Measurements from ENCODE around the gene OGFOD1. TPM values are rescaled to one million over a fixed set of nuclear protein-coding genes. Genes with fewer than 3 reads are reported as not detected.
"Not testable (repeated sequence)": the region's sequence is repeated elsewhere in the genome, so short reads cannot be mapped to it uniquely, and the experiment has no call there.

The OGFOD1 gene
- total and polyA plus RNA-seq, 9 donors: 8.1 to 45.2 (median 28.9) TPM

GRCh38 chr16:56483394-56483793 is 32.0 kb downstream of the OGFOD1 start:
- intact Hi-C loops (cut with DNase I): no loop called here
- no peak overlapping the region for H3K27ac ChIP-seq

GRCh38 chr16:56488035-56488434 is 36.7 kb downstream of the OGFOD1 start:
- no peak overlapping the region for H3K4me3 ChIP-seq
- H3K36me3 ChIP-seq: no peaks in the 10 kb centered on the region
- H3K4me1 ChIP-seq (ENCODE audit: insufficient read depth): no peaks in the 10 kb centered on the region
- no peak for DNase-seq
- WGBS, 3 donors: 66 to 74% (median 70%) methylated on average over 5 of the region's 5 CpGs
- H3K27ac ChIP-seq: no peak overlapping the region
- H3K9me3 ChIP-seq: no peaks in the 10 kb centered on the region
- TF ChIP-seq POLR2A (IDR thresholded peaks at IDR 0.05) (no peak), CTCF (IDR thresholded peaks at IDR 0.05) (no peak), EP300 (IDR thresholded peaks at IDR 0.05) (no peak)
- H3K27me3 ChIP-seq: no peaks in the 10 kb centered on the region
- intact Hi-C loops (cut with DNase I): no loop called here

More at GRCh38 chr16:56483394-56483793, 32.0 kb downstream of the OGFOD1 start:
- Histone ChIP-seq H3K27me3 (no peaks in the 10 kb centered on the region), H3K36me3 (no peaks in the 10 kb centered on the region), H3K4me3 (no peak overlapping the region), H3K4me1 (ENCODE audit: insufficient read depth) (no peaks in the 10 kb centered on the region), H3K9me3 (no peaks in the 10 kb centered on the region)
- TF ChIP-seq POLR2A (IDR thresholded peaks at IDR 0.05) (no peak), CTCF (IDR thresholded peaks at IDR 0.05) (no peak), EP300 (IDR thresholded peaks at IDR 0.05) (no peak)
- no peak for DNase-seq

GRCh38 chr16:56488868-56489267 is 37.5 kb downstream of the OGFOD1 start:
- DNase-seq; H3K27ac ChIP-seq; H3K36me3 ChIP-seq; H3K4me3 ChIP-seq; H3K9me3 ChIP-seq; H3K27me3 ChIP-seq; H3K4me1 ChIP-seq (ENCODE audit: insufficient read depth); intact Hi-C loops (cut with DNase I): not testable (repeated sequence)
- WGBS, 3 donors: 95 to 96% (median 96%) methylated on average over 1 of the region's 1 CpG

GRCh38 chr16:56491657-56492261 is 40.4 kb downstream of the OGFOD1 start:
- intact Hi-C loops (cut with DNase I): no loop called here
- WGBS, 3 donors: 92 to 96% (median 92%) methylated on average over 4 of the region's 4 CpGs
- Histone ChIP-seq H3K4me3 (no peak overlapping the region), H3K4me1 (ENCODE audit: insufficient read depth) (no peaks in the 10 kb centered on the region), H3K27ac (no peak overlapping the region), H3K9me3 (no peaks in the 10 kb centered on the region), H3K27me3 (no peaks in the 10 kb centered on the region), H3K36me3 (no peaks in the 10 kb centered on the region)
- DNase-seq: no peak
- no peak for TF ChIP-seq EP300 (IDR thresholded peaks at IDR 0.05)

- H3K9me3 ChIP-seq: no peaks in the 10 kb centered on the region
- no peak for TF ChIP-seq POLR2A (IDR thresholded peaks at IDR 0.05)
- no peak for TF ChIP-seq CTCF (IDR thresholded peaks at IDR 0.05)
- no peak for TF ChIP-seq EP300 (IDR thresholded peaks at IDR 0.05)
- no peaks in the 10 kb centered on the region for H3K27me3 ChIP-seq
- no peak overlapping the region for H3K27ac ChIP-seq
- WGBS, 3 donors: 80 to 92% (median 85%) methylated on average over 2 of the region's 2 CpGs
- H3K4me1 ChIP-seq (ENCODE audit: insufficient read depth): no peaks in the 10 kb centered on the region
- intact Hi-C loops (cut with DNase I): no loop called here
- DNase-seq: no peak
- no peak overlapping the region for H3K4me3 ChIP-seq
- H3K36me3 ChIP-seq: no peaks in the 10 kb centered on the region
These were observed 41.8 kb downstream of the OGFOD1 start for GRCh38 chr16:56493126-56493525.

All from ovary (tissue), 9 donors.